HepG2 (cell line): ENCODE results near the gene ANG. TPM values are rescaled to one million over a fixed set of nuclear protein-coding genes. Genes with fewer than 3 reads are reported as not detected.

Experiments used
- HMG20B ChIP-seq: conservative IDR thresholded peaks from 2 replicates; pipeline ENCODE4 v1.6.1; 2016; ENCODE audit warnings: missing genetic modification reagents, missing compliant biosample characterization
- MBD4 ChIP-seq: IDR thresholded peaks from 2 replicates; pipeline ENCODE4 v1.6.1; 2012; ENCODE audit warnings: low read length, inconsistent platforms, borderline replicate concordance
- RXRA ChIP-seq: sonication (generic); formaldehyde crosslinking; IDR thresholded peaks from 2 replicates; pipeline ENCODE4 v1.5.1; 2020; ENCODE audit warnings: missing genetic modification reagents
- RXRB ChIP-seq: IDR thresholded peaks from 2 replicates; pipeline ENCODE4 v1.6.1; 2016; ENCODE audit warnings: borderline replicate concordance, missing genetic modification reagents, missing compliant biosample characterization
- SIX1 ChIP-seq: sonication (generic); formaldehyde crosslinking; IDR thresholded peaks from 2 replicates; pipeline ENCODE4 v1.4.0; 2020; ENCODE audit warnings: missing genetic modification reagents, borderline replicate concordance
- TBX2 ChIP-seq: sonication (generic); formaldehyde crosslinking; IDR thresholded peaks from 2 replicates; pipeline ENCODE4 v1.5.0; 2020; ENCODE audit warnings: missing genetic modification reagents, mild to moderate bottlenecking, borderline replicate concordance
- ZFX ChIP-seq: sonication (generic); formaldehyde crosslinking; IDR thresholded peaks from 2 replicates; pipeline ENCODE4 v1.4.0; 2020; ENCODE audit warnings: mild to moderate bottlenecking, low read depth, missing genetic modification reagents, moderate library complexity
- ZNF30 ChIP-seq: sonication (generic); formaldehyde crosslinking; IDR thresholded peaks from 2 replicates; pipeline ENCODE4 v1.5.0; 2020; ENCODE audit warnings: mild to moderate bottlenecking, missing genetic modification reagents
- polyA plus RNA-seq, 8 experiments: library from polyadenylated mRNA; depleted of rRNA in 3 of 8; stranded (reverse) in 7 of 8; unstranded in 1 of 8; fragments of >200 nt; fragmentation: Illumina TruSeq in 4 of 8; extraction: Trizol in 4 of 8; gene quantifications; 2 replicates each; pipeline versions ENCODE4 v1.2.1 to v1.2.3, GENCODE V29; 2011 to 2016; ENCODE audit warnings: low read depth in 4 of 8, missing spikeins in 1 of 8, mixed read lengths in 1 of 8; ENCODE audit not compliant: insufficient read depth in 1 of 8
- total RNA-seq, 5 experiments: library from RNA; depleted of rRNA; stranded (reverse); fragments of >200 nt; fragmentation: Illumina TruSeq; extraction: Trizol; gene quantifications; 2 replicates each; pipeline ENCODE4 v1.2.3, GENCODE V29; 2016; ENCODE audit warnings: low read depth in 1 of 5
- TF ChIP-seq, protein P1 (sequence below): sonication (generic); formaldehyde crosslinking; IDR thresholded peaks from 2 replicates; pipeline ENCODE4 v1.4.0; 2020; ENCODE audit warnings: missing genetic modification reagents, borderline replicate concordance
- TF ChIP-seq, protein P2 (sequence below): sonication (generic); formaldehyde crosslinking; IDR thresholded peaks from 2 replicates; pipeline ENCODE4 v1.9.0; 2021; ENCODE audit warnings: missing genetic modification reagents, borderline replicate concordance
- TF ChIP-seq, protein P3 (sequence below): IDR thresholded peaks from 2 replicates; pipeline ENCODE4 v1.6.1; 2016; ENCODE audit warnings: low read depth, missing genetic modification reagents, missing compliant biosample characterization
- TF ChIP-seq, protein P4 (sequence below): sonication (generic); formaldehyde crosslinking; IDR thresholded peaks from 2 replicates; pipeline ENCODE4 v1.5.1; 2020; ENCODE audit warnings: missing genetic modification reagents, mild to moderate bottlenecking, borderline replicate concordance

ANG gene
- total and polyA plus RNA-seq, 2 of the 13 experiments (the other 11 are each of a cell fraction or from before 2014, with no cell fraction given): 83.6 to 401 TPM

DNA sequence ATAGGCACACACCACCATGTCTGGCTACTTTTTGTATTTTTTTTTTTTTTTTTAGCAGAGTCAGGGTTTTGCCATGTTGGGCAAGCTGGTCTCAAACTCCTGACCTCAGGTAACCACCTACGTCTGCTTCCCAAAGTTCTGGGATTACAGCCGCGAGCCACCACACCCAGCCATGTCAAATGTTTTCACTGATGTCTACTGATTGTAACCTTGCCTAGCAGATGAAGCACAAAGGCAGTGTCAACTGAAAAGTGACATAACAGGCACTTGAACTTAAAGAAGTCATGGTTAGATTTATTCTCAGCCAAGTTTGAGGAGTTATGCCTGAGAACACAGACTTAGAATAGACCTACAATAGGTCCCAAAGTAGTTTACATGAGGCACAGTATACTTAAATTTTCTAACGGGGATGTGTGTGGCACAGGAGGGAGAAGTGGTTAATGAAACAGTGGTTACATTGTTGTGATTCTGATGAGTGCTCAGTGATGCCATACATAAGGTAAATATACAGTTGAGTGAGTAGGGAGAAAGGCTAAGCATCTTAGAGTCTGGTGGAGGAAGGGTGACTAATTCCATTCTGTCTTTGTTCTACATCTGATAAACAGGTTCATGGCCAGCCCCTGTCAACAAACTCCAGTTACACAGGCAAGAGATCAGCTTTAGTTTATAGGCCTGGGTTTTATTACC, 16.8 kb upstream of the ANG start (continued):
- TF ChIP-seq, protein P1, sequence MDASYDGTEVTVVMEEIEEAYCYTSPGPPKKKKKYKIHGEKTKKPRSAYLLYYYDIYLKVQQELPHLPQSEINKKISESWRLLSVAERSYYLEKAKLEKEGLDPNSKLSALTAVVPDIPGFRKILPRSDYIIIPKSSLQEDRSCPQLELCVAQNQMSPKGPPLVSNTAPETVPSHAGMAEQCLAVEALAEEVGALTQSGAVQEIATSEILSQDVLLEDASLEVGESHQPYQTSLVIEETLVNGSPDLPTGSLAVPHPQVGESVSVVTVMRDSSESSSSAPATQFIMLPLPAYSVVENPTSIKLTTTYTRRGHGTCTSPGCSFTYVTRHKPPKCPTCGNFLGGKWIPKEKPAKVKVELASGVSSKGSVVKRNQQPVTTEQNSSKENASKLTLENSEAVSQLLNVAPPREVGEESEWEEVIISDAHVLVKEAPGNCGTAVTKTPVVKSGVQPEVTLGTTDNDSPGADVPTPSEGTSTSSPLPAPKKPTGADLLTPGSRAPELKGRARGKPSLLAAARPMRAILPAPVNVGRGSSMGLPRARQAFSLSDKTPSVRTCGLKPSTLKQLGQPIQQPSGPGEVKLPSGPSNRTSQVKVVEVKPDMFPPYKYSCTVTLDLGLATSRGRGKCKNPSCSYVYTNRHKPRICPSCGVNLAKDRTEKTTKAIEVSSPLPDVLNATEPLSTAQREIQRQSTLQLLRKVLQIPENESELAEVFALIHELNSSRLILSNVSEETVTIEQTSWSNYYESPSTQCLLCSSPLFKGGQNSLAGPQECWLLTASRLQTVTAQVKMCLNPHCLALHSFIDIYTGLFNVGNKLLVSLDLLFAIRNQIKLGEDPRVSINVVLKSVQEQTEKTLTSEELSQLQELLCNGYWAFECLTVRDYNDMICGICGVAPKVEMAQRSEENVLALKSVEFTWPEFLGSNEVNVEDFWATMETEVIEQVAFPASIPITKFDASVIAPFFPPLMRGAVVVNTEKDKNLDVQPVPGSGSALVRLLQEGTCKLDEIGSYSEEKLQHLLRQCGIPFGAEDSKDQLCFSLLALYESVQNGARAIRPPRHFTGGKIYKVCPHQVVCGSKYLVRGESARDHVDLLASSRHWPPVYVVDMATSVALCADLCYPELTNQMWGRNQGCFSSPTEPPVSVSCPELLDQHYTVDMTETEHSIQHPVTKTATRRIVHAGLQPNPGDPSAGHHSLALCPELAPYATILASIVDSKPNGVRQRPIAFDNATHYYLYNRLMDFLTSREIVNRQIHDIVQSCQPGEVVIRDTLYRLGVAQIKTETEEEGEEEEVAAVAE (CRISPR knock-in tag): 0 out of 2 replicates have a peak, but pooled peaks have one; percentile 62
- TF ChIP-seq TBX2 (CRISPR knock-in tag) (peak; percentile 69; the same call in 1 of the 2 replicates), HMG20B (CRISPR knock-in tag) (0 out of 2 replicates have a peak, but pooled peaks have one; percentile 49), ZNF30 (CRISPR knock-in tag) (no peak), RXRA (CRISPR knock-in tag) (peak; percentile 90; the same call in 1 of the 2 replicates), SIX1 (CRISPR knock-in tag) (0 out of 2 replicates have a peak, but pooled peaks have one; percentile 54), ZFX (CRISPR knock-in tag) (peak; percentile 56), MBD4 (no peak), RXRB (CRISPR knock-in tag) (peak; percentile 94)
- TF ChIP-seq, protein P2, sequence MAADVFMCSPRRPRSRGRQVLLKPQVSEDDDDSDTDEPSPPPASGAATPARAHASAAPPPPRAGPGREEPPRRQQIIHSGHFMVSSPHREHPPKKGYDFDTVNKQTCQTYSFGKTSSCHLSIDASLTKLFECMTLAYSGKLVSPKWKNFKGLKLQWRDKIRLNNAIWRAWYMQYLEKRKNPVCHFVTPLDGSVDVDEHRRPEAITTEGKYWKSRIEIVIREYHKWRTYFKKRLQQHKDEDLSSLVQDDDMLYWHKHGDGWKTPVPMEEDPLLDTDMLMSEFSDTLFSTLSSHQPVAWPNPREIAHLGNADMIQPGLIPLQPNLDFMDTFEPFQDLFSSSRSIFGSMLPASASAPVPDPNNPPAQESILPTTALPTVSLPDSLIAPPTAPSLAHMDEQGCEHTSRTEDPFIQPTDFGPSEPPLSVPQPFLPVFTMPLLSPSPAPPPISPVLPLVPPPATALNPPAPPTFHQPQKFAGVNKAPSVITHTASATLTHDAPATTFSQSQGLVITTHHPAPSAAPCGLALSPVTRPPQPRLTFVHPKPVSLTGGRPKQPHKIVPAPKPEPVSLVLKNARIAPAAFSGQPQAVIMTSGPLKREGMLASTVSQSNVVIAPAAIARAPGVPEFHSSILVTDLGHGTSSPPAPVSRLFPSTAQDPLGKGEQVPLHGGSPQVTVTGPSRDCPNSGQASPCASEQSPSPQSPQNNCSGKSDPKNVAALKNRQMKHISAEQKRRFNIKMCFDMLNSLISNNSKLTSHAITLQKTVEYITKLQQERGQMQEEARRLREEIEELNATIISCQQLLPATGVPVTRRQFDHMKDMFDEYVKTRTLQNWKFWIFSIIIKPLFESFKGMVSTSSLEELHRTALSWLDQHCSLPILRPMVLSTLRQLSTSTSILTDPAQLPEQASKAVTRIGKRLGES: no peak
- TF ChIP-seq, protein P3, sequence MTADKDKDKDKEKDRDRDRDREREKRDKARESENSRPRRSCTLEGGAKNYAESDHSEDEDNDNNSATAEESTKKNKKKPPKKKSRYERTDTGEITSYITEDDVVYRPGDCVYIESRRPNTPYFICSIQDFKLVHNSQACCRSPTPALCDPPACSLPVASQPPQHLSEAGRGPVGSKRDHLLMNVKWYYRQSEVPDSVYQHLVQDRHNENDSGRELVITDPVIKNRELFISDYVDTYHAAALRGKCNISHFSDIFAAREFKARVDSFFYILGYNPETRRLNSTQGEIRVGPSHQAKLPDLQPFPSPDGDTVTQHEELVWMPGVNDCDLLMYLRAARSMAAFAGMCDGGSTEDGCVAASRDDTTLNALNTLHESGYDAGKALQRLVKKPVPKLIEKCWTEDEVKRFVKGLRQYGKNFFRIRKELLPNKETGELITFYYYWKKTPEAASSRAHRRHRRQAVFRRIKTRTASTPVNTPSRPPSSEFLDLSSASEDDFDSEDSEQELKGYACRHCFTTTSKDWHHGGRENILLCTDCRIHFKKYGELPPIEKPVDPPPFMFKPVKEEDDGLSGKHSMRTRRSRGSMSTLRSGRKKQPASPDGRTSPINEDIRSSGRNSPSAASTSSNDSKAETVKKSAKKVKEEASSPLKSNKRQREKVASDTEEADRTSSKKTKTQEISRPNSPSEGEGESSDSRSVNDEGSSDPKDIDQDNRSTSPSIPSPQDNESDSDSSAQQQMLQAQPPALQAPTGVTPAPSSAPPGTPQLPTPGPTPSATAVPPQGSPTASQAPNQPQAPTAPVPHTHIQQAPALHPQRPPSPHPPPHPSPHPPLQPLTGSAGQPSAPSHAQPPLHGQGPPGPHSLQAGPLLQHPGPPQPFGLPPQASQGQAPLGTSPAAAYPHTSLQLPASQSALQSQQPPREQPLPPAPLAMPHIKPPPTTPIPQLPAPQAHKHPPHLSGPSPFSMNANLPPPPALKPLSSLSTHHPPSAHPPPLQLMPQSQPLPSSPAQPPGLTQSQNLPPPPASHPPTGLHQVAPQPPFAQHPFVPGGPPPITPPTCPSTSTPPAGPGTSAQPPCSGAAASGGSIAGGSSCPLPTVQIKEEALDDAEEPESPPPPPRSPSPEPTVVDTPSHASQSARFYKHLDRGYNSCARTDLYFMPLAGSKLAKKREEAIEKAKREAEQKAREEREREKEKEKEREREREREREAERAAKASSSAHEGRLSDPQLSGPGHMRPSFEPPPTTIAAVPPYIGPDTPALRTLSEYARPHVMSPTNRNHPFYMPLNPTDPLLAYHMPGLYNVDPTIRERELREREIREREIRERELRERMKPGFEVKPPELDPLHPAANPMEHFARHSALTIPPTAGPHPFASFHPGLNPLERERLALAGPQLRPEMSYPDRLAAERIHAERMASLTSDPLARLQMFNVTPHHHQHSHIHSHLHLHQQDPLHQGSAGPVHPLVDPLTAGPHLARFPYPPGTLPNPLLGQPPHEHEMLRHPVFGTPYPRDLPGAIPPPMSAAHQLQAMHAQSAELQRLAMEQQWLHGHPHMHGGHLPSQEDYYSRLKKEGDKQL (CRISPR knock-in tag): peak; percentile 75
- TF ChIP-seq, protein P4, sequence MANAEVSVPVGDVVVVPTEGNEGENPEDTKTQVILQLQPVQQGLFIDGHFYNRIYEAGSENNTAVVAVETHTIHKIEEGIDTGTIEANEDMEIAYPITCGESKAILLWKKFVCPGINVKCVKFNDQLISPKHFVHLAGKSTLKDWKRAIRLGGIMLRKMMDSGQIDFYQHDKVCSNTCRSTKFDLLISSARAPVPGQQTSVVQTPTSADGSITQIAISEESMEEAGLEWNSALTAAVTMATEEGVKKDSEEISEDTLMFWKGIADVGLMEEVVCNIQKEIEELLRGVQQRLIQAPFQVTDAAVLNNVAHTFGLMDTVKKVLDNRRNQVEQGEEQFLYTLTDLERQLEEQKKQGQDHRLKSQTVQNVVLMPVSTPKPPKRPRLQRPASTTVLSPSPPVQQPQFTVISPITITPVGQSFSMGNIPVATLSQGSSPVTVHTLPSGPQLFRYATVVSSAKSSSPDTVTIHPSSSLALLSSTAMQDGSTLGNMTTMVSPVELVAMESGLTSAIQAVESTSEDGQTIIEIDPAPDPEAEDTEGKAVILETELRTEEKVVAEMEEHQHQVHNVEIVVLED (CRISPR knock-in tag): no peak
